Glutamatergic neuron (in vitro differentiated cells): ENCODE results near the gene HSF5. TPM values are rescaled to one million over a fixed set of nuclear protein-coding genes. Genes with fewer than 3 reads are reported as not detected.
A peak's percentile ranks its signal among the peaks of the same experiment; 100 is the strongest.

Experiments
- DNase-seq: peaks from one replicate; pipeline ENCODE4 v3.0.0; 2022
- H3K27ac Mint-ChIP-seq: one replicate; pipeline ENCODE4 v1.8.0; 2020; ENCODE audit warnings: mild to moderate bottlenecking, mixed read lengths, inconsistent platforms; ENCODE audit not compliant: unreplicated experiment
- H3K27me3 Mint-ChIP-seq: one replicate; pipeline ENCODE4 v1.8.0; 2020; ENCODE audit warnings: mild to moderate bottlenecking, moderate library complexity, mixed read lengths, inconsistent platforms; ENCODE audit not compliant: unreplicated experiment
- H3K36me3 Mint-ChIP-seq: one replicate; pipeline ENCODE4 v1.8.0; 2020; ENCODE audit warnings: mild to moderate bottlenecking, mixed read lengths, inconsistent platforms; ENCODE audit not compliant: unreplicated experiment
- H3K4me1 Mint-ChIP-seq: one replicate; pipeline ENCODE4 v1.8.0; 2020; ENCODE audit warnings: mild to moderate bottlenecking, low read depth, mixed read lengths, inconsistent platforms; ENCODE audit not compliant: unreplicated experiment
- H3K4me3 Mint-ChIP-seq: one replicate; pipeline ENCODE4 v1.8.0; 2020; ENCODE audit warnings: mild to moderate bottlenecking, mixed read lengths, inconsistent platforms; ENCODE audit not compliant: unreplicated experiment
- H3K9me3 Mint-ChIP-seq: one replicate; pipeline ENCODE4 v1.8.0; 2020; ENCODE audit warnings: mild to moderate bottlenecking, moderate library complexity, mixed read lengths, inconsistent platforms; ENCODE audit not compliant: unreplicated experiment
- CTCF ChIP-seq: fragments of 200-600 bp; sonication (generic); IDR thresholded peaks from one replicate; pipeline ENCODE4 v1.5.0; 2021; ENCODE audit not compliant: partially characterized antibody, unreplicated experiment
- total RNA-seq: library from RNA; stranded (reverse); fragmentation: NEBNext Ultra II Directional; extraction: Animal tissue kit (Norgen Biotek cat#: 25700); gene quantifications from one replicate; pipeline ENCODE4 v1.2.1, GENCODE V29; 2021; ENCODE audit not compliant: unreplicated experiment

The HSF5 gene
- total RNA-seq, 1 donor from 2014 or later = 0.10 TPM

GRCh38 chr17:58534901-58535421 is 46.8 kb upstream of the HSF5 start:
- no peak for TF ChIP-seq CTCF
- no peak for DNase-seq

GRCh38 chr17:58534331-58534730 is 46.1 kb upstream of the HSF5 start:
- no peak for TF ChIP-seq CTCF
- H3K27ac Mint-ChIP-seq = no peak overlapping the region
- H3K9me3 Mint-ChIP-seq = peaks cover 4% of the 10 kb centered on the region
- H3K27me3 Mint-ChIP-seq = peaks cover 10% of the 10 kb centered on the region
- peaks cover 23% of the 10 kb centered on the region for H3K4me1 Mint-ChIP-seq
- H3K4me3 Mint-ChIP-seq = no peak overlapping the region
- H3K36me3 Mint-ChIP-seq = no peaks in the 10 kb centered on the region
- DNase-seq = no peak

More at GRCh38 chr17:58534901-58535421, 46.8 kb upstream of the HSF5 start:
- H3K27ac Mint-ChIP-seq = peak overlapping the region; percentile 77
- peaks cover 8% of the 10 kb centered on the region for H3K27me3 Mint-ChIP-seq
- peaks cover 24% of the 10 kb centered on the region for H3K4me1 Mint-ChIP-seq
- H3K36me3 Mint-ChIP-seq = no peaks in the 10 kb centered on the region
- no peak overlapping the region for H3K4me3 Mint-ChIP-seq
- peaks cover 4% of the 10 kb centered on the region for H3K9me3 Mint-ChIP-seq

GRCh38 chr17:58533616-58534188 is 45.5 kb upstream of the HSF5 start:
- DNase-seq = no peak
- no peak overlapping the region for H3K27ac Mint-ChIP-seq
- peaks cover 23% of the 10 kb centered on the region for H3K4me1 Mint-ChIP-seq
- H3K36me3 Mint-ChIP-seq = no peaks in the 10 kb centered on the region
- H3K4me3 Mint-ChIP-seq = peak overlapping the region; percentile 14
- peaks cover 13% of the 10 kb centered on the region for H3K27me3 Mint-ChIP-seq
- peaks cover 4% of the 10 kb centered on the region for H3K9me3 Mint-ChIP-seq
- no peak for TF ChIP-seq CTCF

GRCh38 chr17:58532555-58532951 is 44.3 kb upstream of the HSF5 start:
- Mint-ChIP-seq H3K9me3 (peaks cover 4% of the 10 kb centered on the region), H3K4me3 (peak overlapping the region; percentile 79), H3K27me3 (peaks cover 13% of the 10 kb centered on the region), H3K4me1 (peaks cover 23% of the 10 kb centered on the region), H3K27ac (peak overlapping the region; percentile 33), H3K36me3 (no peaks in the 10 kb centered on the region)
- no peak for TF ChIP-seq CTCF
- DNase-seq = no peak
